ENCODE results near the gene NCBP3.

DNA sequence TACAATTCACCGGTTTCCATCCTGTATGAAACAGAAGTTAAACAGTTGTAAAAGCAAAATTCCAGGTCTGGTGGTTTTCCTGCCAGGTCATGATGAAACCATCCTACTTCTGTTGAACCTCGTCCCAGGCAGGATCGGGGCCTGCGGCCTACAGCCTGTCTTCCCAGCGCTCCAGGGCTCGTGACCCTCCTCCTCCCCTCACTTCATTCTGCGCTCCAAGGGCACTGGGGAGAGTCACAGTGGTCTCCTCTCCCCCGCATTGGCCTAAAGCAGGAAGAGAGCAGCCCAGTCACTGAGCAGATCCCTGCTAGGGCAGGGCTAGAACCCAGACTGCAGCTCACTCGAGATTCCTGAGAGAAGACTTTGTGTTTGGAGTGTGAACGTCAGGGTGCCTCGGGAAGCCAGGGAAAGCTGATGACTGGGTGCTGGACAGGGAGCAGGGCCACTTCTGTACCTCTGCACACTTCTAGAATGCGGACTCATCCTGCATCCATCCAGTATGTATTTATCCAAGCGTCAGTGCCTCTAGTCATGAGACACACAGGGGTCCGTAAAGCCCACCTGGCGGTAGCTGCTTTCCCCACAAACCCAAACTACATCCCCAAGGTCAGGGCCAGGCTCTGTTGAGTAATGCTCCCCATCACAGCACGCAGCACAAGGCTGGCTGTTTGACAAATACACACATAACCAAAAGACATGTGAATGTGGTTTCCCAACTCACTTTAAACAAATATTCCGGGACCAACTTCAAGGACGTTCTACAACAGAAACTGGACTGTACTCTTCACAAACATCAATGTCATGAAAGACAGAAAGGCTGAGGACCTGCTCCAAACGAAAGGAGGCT lies 43.4 kb downstream of the NCBP3 start:
- TF ChIP-seq, protein P1, sequence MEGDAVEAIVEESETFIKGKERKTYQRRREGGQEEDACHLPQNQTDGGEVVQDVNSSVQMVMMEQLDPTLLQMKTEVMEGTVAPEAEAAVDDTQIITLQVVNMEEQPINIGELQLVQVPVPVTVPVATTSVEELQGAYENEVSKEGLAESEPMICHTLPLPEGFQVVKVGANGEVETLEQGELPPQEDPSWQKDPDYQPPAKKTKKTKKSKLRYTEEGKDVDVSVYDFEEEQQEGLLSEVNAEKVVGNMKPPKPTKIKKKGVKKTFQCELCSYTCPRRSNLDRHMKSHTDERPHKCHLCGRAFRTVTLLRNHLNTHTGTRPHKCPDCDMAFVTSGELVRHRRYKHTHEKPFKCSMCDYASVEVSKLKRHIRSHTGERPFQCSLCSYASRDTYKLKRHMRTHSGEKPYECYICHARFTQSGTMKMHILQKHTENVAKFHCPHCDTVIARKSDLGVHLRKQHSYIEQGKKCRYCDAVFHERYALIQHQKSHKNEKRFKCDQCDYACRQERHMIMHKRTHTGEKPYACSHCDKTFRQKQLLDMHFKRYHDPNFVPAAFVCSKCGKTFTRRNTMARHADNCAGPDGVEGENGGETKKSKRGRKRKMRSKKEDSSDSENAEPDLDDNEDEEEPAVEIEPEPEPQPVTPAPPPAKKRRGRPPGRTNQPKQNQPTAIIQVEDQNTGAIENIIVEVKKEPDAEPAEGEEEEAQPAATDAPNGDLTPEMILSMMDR (IDR thresholded peaks at IDR 0.05) = peak in 1 of 6 experiments; percentile 6
- peak in 1 of 2 donors; percentile 36 for TF ChIP-seq POLR2A (IDR thresholded peaks at IDR 0.05)
